HG03060 (cell line): ENCODE results near the gene IBA57.
"Not testable (repeated sequence)": the region's sequence is repeated elsewhere in the genome, so short reads cannot be mapped to it uniquely, and the experiment has no call there.

Experiments used
- ATAC-seq: cut with Tn5 transposase; IDR thresholded peaks from one replicate; pipeline ENCODE4 v1.9.1; 2021; ENCODE audit warnings: low read depth, moderate number of reproducible peaks; ENCODE audit not compliant: unreplicated experiment

Gene IBA57

GRCh38 chr1:228184152-228184551, 18.5 kb downstream of the IBA57 start:
- no peak for ATAC-seq

DNA sequence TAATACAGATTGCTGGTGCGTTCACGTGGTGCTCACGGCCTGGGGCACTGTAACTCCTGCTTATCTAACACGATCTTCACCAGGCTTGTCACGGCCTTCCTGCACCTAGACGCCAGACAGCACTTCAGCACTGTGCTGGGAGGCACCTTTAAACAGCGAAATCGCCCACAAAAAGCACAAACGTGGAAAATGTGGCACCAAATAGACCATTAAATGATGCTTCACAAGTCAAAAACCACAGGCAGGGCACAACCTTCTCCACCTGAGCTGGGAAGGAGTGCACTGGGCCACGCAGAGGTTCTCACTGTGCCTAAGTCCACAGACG, 20.0 kb downstream of the IBA57 start:
- ATAC-seq, result no peak

DNA sequence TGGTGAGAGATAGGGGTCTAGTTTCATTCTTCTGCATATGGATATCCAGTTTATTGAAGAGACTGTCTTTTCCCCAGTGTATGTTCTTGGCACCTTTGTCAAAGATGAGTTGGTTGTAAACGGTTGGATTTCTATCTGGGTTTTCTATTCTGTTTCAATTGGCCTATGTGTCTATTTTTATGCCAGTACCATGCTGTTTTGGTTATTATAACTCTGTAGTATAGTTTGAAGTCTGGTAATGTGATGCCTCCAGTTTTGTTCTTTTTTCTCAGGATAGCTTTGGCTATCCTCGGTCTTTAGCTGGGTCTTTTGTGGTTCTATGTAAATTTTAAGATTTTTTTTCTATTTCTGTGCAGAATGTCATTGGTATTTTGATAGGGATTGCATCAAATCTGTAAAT, 22.6 kb downstream of the IBA57 start:
- ATAC-seq, result not testable (repeated sequence)

GRCh38 chr1:228190182-228190581, 24.6 kb downstream of the IBA57 start:
- no peak for ATAC-seq

DNA sequence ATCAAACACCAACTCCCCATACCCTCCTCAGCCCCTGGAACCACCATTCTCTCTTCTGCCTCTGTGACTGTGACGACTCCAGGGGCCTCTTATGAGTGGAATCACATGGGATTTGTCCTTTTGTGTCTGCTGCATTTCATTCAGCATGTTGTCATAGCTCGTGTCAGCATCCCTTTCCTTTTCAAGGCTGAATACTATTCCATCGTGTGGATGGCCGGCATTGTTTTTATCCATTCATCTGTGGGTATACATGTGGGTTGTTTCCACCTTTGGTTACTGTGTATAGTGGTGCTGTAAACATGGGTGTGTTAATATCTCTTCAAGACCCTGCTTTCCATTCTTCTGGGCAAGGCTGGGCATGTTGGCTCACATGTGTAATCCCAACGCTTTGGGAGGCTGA, 25.2 kb downstream of the IBA57 start:
- no peak for ATAC-seq

GRCh38 chr1:228194436-228194835, 28.8 kb downstream of the IBA57 start:
- no peak for ATAC-seq

GRCh38 chr1:228194921-228195812, 29.6 kb downstream of the IBA57 start:
- ATAC-seq, result no peak

DNA sequence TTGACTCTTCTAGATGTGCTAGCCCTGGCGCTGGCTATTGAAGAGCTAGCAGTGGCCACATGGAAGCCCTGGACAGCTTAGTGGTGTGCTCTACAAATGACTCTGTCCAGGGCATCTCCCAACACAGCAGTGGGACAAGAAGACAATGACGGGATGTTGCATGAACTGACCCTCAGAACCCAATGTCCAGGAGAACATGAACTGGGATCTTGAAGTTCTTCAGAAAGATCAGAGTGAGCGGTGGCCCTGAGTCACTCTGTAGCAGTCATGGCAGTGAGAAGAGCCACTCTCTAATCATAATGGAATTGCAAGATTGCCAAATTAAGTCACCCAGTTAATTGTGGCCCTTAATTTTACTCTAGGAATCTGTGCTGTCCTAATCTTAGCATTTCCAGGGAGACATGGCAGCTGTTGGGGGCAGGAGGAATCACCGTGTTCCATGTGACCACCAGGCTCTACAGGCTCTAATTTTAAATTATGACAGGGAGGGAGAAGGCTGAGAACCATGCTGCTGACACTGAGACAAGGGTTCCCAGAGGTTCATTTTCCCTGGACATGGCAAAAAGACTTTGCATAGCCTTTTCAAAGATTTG, 32.0 kb downstream of the IBA57 start:
- no peak for ATAC-seq

- ATAC-seq, result no peak
Measured at GRCh38 chr1:228198977-228199590, 33.5 kb downstream of the IBA57 start.

DNA sequence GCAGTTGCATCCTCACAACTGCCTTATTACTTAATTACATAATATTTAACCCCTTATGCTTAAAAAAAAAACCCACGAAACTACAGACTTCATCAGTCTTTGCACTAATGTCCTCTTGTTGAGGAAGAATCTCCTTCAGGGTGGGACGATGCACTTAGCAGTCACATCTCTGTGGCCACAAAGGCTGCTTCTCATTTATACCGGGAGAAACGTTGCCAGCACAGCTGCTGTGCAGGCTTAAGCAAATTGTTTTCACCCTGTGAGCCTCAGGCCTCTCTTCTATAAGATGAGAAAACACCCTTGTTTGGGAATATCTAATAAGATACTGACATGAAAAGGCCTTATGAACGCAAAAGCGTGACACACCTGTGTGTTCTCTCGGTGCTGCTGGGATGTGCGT, 39.4 kb downstream of the IBA57 start:
- ATAC-seq, result no peak

GRCh38 chr1:228205526-228206436, 40.2 kb downstream of the IBA57 start:
- ATAC-seq, result no peak

DNA sequence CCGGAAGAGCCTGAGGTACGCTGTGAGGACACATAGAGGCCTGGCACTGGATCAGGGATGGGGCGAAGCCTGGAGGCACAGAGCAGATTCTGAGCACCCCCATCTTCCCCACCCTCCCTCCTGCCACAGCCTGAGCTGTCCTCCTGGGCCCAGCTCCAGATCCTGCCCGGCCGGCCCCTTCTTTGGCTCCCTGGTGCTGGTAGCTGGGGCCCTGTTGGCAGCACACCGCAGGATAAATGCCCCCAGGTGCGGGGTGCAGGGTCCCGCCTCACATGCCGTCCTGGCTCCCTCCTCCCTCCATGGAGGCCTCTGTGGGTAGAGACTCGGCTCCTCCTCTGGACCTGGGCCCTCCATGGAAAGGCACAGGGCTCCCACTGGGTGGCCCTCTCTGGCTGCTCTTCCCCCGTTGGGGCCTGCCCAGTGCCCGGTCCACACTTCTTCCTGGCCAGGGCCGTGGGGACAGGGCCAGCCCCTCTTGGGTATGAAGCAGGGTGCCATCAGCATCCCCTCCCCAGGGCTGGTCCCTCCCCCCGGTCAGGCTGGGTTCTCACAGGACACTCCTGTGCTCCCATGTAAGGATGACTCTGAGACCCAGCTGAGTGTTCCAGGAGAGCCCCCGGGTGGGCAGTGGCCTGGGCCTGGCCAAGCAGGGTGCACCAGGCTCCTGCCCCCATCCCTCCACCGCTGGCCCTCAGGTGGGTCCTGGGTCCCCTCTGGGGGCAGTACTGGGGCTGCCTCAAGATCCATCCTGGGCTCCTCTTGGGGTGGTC, 41.2 kb downstream of the IBA57 start:
- ATAC-seq, result no peak

GRCh38 chr1:228207381-228207810, 41.8 kb downstream of the IBA57 start:
- ATAC-seq, result no peak

DNA sequence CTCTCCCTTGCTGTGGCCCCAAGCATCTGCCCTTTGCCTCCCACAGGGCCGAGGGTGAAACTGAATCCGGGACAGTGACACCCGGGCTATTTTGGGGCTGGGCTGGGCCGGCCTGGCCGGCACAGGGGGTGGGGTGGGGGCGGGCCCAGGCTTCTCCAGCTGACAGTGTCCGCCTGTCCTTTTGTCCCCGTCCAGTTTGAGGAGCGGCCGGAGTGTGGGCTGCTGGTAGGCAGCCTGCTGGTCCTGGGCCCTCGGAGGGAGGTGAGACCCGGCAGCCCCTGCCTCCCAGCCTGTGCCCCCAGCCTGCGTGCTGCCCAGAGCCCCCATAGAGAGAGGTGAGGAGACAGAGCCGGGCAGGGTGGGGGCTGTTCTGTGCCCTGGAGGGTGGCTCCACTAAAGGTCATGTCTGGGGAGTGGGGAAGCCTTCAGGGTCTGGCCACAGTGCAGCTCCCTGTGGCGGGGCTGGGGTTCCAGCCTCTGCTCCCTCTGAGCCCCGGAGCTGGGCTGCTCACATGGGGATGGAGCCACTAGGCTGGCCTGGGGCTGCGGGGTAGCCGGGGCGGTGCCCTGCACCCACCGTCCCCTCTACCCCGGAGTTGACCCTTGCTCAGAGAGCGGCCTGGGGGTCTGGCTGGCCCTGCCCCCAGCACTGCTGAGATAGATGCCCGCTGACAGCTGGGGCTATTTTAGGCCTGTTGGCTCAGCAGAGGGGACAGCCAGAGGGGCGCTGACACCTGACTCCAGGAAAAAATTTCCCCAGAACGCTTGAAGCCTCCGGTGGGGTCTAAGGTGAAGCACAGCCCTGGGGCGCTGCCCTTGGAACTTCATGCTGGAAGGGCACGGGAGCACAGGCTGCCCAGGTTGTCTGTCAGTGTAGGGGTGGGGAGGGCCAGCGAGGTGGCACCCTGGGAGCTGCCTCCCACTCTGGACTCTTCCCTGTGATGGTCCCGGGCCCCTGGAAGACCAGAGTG, 42.5 kb downstream of the IBA57 start, which contains the start of gene OBSCN:
Gene OBSCN, plus strand, starts transcription at position 194 of the 971 bp plus-strand sequence. CDS start 3,740 bp downstream, outside the sequence.
- no peak for ATAC-seq

GRCh38 chr1:228208831-228209551, 43.4 kb downstream of the IBA57 start:
- no peak for ATAC-seq

DNA sequence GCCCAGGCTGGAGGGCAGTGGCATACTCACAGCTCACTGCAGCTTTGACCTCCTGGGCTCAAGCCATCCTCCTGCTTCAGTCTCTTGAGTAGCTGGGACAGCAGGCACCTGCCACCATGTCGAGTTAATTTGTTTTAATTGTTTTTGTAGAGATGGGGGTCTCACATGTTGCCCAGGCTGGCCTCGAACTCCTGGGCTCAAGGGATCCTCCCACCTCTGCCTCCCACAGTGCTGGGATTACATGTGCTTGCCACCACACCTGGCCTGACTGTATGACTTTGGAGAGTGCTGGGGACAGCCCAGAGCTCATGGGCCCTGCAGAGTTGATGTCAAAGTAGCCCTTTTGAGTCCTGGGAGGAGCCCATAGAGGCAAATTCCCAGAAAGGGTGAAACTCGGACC, 44.1 kb downstream of the IBA57 start:
- no peak for ATAC-seq

GRCh38 chr1:228210076-228210651, 44.6 kb downstream of the IBA57 start:
- ATAC-seq, result no peak
